HCT116 (cell line): ENCODE results near the gene NR6A1. TPM values are rescaled to one million over a fixed set of nuclear protein-coding genes. Genes with fewer than 3 reads are reported as not detected.

Source experiments
- ATAC-seq: fragments of 200-7000 bp; cut with Tn5 transposase; 2 replicates; pipeline ENCODE4 v1.9.1; 2020; ENCODE audit warnings: mild to moderate bottlenecking, moderate library complexity
- BruUV-seq: library from RNA; stranded (reverse); fragments of 400-500 nt; replicated peaks from 2 replicates; lab custom pipeline; 2021; lab: Mats Ljungman, UMichigan
- CTCF ChIA-PET: fragments of 300-600 bp; sonication (Branson Sonifier 250); formaldehyde crosslinking; loops from one replicate; lab custom pipeline; 2021; ENCODE audit warnings: antibody characterized with exemption; lab: Charles Lee
- POLR2A ChIA-PET: fragments of 300-600, 350-600 bp; sonication (Branson Sonifier 250); formaldehyde crosslinking; loops from one replicate; lab custom pipeline; 2021; ENCODE audit warnings: antibody characterized with exemption; lab: Charles Lee
- RAD21 ChIA-PET, 2 experiments: fragments of 300-600 bp; sonication (Branson Sonifier 250); formaldehyde crosslinking; loops; one replicate each; lab custom pipeline; 2023; ENCODE audit warnings: low total read pairs in 2 of 2; ENCODE audit not compliant: uncharacterized antibody in 2 of 2, unreplicated experiment in 2 of 2, low non-redundant PET in 1 of 2; lab: Charles Lee
- DNase-seq: peaks from one replicate; pipeline ENCODE4 v3.0.0-alpha.2; 2010; ENCODE audit warnings: low read depth, low spot score
- H2AFZ ChIP-seq: fragments of 200-600 bp; shearing (Covaris generic), sonication (generic); 2 replicates; pipeline ENCODE4 v1.6.1; 2017; ENCODE audit warnings: low read depth, mixed run types, mixed read lengths, antibody characterized with exemption, low read length; ENCODE audit not compliant: poor library complexity, severe bottlenecking
- H3K27ac ChIP-seq: 2 replicates; pipeline ENCODE4 v1.5.1; 2012; ENCODE audit warnings: low read depth, low read length
- H3K27me3 ChIP-seq: fragments of 200-600 bp; sonication (generic); 2 replicates; pipeline ENCODE4 v1.6.1; 2016; ENCODE audit warnings: mixed run types, low read length, mixed read lengths; ENCODE audit not compliant: insufficient read depth
- H3K36me3 ChIP-seq, 2 experiments: fragments of 200-500 bp in 1 of 2; fragments of 200-600 bp in 1 of 2; sonication (Bioruptor generic) in 1 of 2; sonication (generic) in 1 of 2; 2 replicates each; pipeline versions ENCODE4 v1.5.1 to v1.6.1; 2014 to 2016; ENCODE audit warnings: low read length in 2 of 2, inconsistent platforms in 1 of 2, mixed read lengths in 1 of 2, mixed run types in 1 of 2; ENCODE audit not compliant: insufficient read depth in 2 of 2, control insufficient read depth in 1 of 2
- H3K4me1 ChIP-seq, 2 experiments: fragments of 200-600 bp in 1 of 2; sonication (generic) in 1 of 2; 2 replicates each; pipeline versions ENCODE4 v1.5.1 to v1.6.1; 2012 to 2017; ENCODE audit warnings: low read length in 2 of 2, inconsistent platforms in 1 of 2, mild to moderate bottlenecking in 1 of 2, mixed read lengths in 1 of 2, mixed run types in 1 of 2, moderate library complexity in 1 of 2; ENCODE audit not compliant: insufficient read depth in 2 of 2, control insufficient read depth in 1 of 2
- H3K4me2 ChIP-seq: fragments of 200-600 bp; sonication (generic); 2 replicates; pipeline ENCODE4 v1.6.1; 2017; ENCODE audit warnings: mixed run types, low read length, mixed read lengths
- H3K4me3 ChIP-seq, 2 experiments: fragments of 200-600 bp in 1 of 2; sonication (generic) in 1 of 2; replicated peaks in 1 of 2; 2 replicates each; pipeline ENCODE4 v1.5.1; 2011 to 2016; ENCODE audit warnings: low read length in 2 of 2, control low read depth in 1 of 2, low read depth in 1 of 2, mild to moderate bottlenecking in 1 of 2, mixed read lengths in 1 of 2, mixed run types in 1 of 2
- H3K79me2 ChIP-seq: fragments of 200-600 bp; sonication (generic); 2 replicates; pipeline ENCODE4 v1.6.1; 2017; ENCODE audit warnings: mild to moderate bottlenecking, mixed run types, low read length, moderate library complexity, mixed read lengths; ENCODE audit not compliant: insufficient read depth
- H3K9ac ChIP-seq: fragments of 200-600 bp; sonication (generic); 2 replicates; pipeline ENCODE4 v1.6.1; 2016; ENCODE audit warnings: low read length, mixed read lengths
- H3K9me2 ChIP-seq: fragments of 200-600 bp; sonication (generic), shearing (Covaris generic); 2 replicates; pipeline ENCODE4 v1.6.1; 2017; ENCODE audit warnings: mixed run types, mild to moderate bottlenecking, moderate library complexity; ENCODE audit not compliant: insufficient read depth
- H3K9me3 ChIP-seq, 2 experiments: fragments of 200-500 bp in 1 of 2; fragments of 200-600 bp in 1 of 2; sonication (Bioruptor generic) in 1 of 2; sonication (generic) in 1 of 2; 2 replicates each; pipeline ENCODE4 v1.6.1; 2014 to 2017; ENCODE audit warnings: low read length in 2 of 2, mixed read lengths in 2 of 2, inconsistent platforms in 1 of 2, low read depth in 1 of 2, mild to moderate bottlenecking in 1 of 2, mixed run types in 1 of 2, moderate library complexity in 1 of 2; ENCODE audit not compliant: control insufficient read depth in 1 of 2, insufficient read depth in 1 of 2
- H4K20me1 ChIP-seq: fragments of 200-600 bp; sonication (generic), shearing (Covaris generic); 2 replicates; pipeline ENCODE4 v1.6.1; 2017; ENCODE audit warnings: mixed run types, mild to moderate bottlenecking, moderate library complexity; ENCODE audit not compliant: insufficient read depth
- ATF3 ChIP-seq: IDR thresholded peaks from 2 replicates; pipeline ENCODE4 v1.6.1; 2012
- CBX3 ChIP-seq: IDR thresholded peaks from 2 replicates; pipeline ENCODE4 v1.6.1; 2012; ENCODE audit warnings: low read depth
- CEBPB ChIP-seq: IDR thresholded peaks from 2 replicates; pipeline ENCODE4 v1.6.1; 2012; ENCODE audit warnings: low read depth
- EGR1 ChIP-seq: IDR thresholded peaks from 2 replicates; pipeline ENCODE4 v1.6.1; 2012; ENCODE audit warnings: low read depth
- EZH2 ChIP-seq: fragments of 200-600 bp; sonication (generic); IDR thresholded peaks from 2 replicates; pipeline ENCODE4 v1.6.1; 2017; ENCODE audit warnings: antibody characterized with exemption, mixed run types
- EZH2phosphoT487 ChIP-seq: fragments of 200-600 bp; IDR thresholded peaks from 2 replicates; pipeline ENCODE4 v1.6.1; 2018; ENCODE audit warnings: antibody characterized with exemption, borderline replicate concordance
- FOSL1 ChIP-seq: IDR thresholded peaks from 2 replicates; pipeline ENCODE4 v1.6.1; 2012; ENCODE audit warnings: low read depth
- JUND ChIP-seq: IDR thresholded peaks from 2 replicates; pipeline ENCODE4 v1.6.1; 2012
- MAX ChIP-seq: IDR thresholded peaks from 2 replicates; pipeline ENCODE4 v1.6.1; 2012
- POLR2A ChIP-seq: IDR thresholded peaks from 2 replicates; pipeline ENCODE4 v1.7.0; 2011; ENCODE audit warnings: borderline replicate concordance; ENCODE audit not compliant: insufficient read depth, insufficient read length; ENCODE audit errors: extremely low read depth
- POLR2AphosphoS5 ChIP-seq: IDR thresholded peaks from 2 replicates; pipeline ENCODE4 v1.6.1; 2011; ENCODE audit warnings: mild to moderate bottlenecking, low read depth, low read length, moderate library complexity
- RAD21 ChIP-seq: IDR thresholded peaks from 2 replicates; pipeline ENCODE4 v1.6.1; 2012; ENCODE audit warnings: low read depth, mild to moderate bottlenecking
- SIN3A ChIP-seq: IDR thresholded peaks from 2 replicates; pipeline ENCODE4 v1.6.1; 2012; ENCODE audit warnings: low read depth
- SP1 ChIP-seq: IDR thresholded peaks from 2 replicates; pipeline ENCODE4 v1.6.1; 2012; ENCODE audit warnings: low read depth
- SRF ChIP-seq: IDR thresholded peaks from 2 replicates; pipeline ENCODE4 v1.6.1; 2012; ENCODE audit warnings: low read depth
- ZBTB33 ChIP-seq: IDR thresholded peaks from 2 replicates; pipeline ENCODE4 v1.6.1; 2011; ENCODE audit warnings: mild to moderate bottlenecking, low read length, moderate library complexity; ENCODE audit not compliant: insufficient replicate concordance; ENCODE audit errors: extremely low read depth
- ZNF274 ChIP-seq: fragments of 200-500 bp; sonication (Bioruptor generic); IDR thresholded peaks from 2 replicates; pipeline ENCODE4 v1.6.1; 2014; ENCODE audit warnings: mild to moderate bottlenecking, low read depth, low read length, inconsistent platforms
- intact Hi-C: fragments of 100-400 bp; cut with micrococcal nuclease; formaldehyde crosslinking; loops from 2 replicates; pipeline ENCODE4 v1.10.0; 2022
- total RNA-seq: library from RNA; stranded (reverse); gene quantifications from one replicate; pipeline ENCODE4 v1.2.1, GENCODE V29; 2021; ENCODE audit not compliant: unreplicated experiment

Gene NR6A1
- total RNA-seq, 1 experiment from 2014 or later: 9.9 TPM

- no peaks in the 10 kb centered on the region for H3K36me3 ChIP-seq
- H3K27me3 ChIP-seq: no peaks in the 10 kb centered on the region
- TF ChIP-seq SIN3A (no peak), EGR1 (no peak), POLR2A (no peak), CEBPB (no peak), ZNF274 (no peak), POLR2AphosphoS5 (no peak), EZH2phosphoT487 (no peak), EZH2 (no peak), CBX3 (no peak), RAD21 (no peak), JUND (no peak), FOSL1 (no peak), SRF (no peak), MAX (no peak), ZBTB33 (no peak), ATF3 (no peak), SP1 (no peak)
- H3K4me1 ChIP-seq: peaks cover 12 to 34% of the 10 kb centered on the region in 2 experiments
- no TSS peak for BruUV-seq
- H3K79me2 ChIP-seq: no peaks in the 10 kb centered on the region
- POLR2A ChIA-PET: no interaction called here
- H3K9me2 ChIP-seq: no peaks in the 10 kb centered on the region
- no peak overlapping the region for H3K4me3 ChIP-seq
- no peak overlapping the region for H3K27ac ChIP-seq
- RAD21 ChIA-PET: no interaction called here
- no peak overlapping the region for H2AFZ ChIP-seq
- ATAC-seq (no peak), DNase-seq (no peak)
- CTCF ChIA-PET: interaction anchor here (1.5 to 1.6 kb wide), 2 partner anchors 41 to 53 kb away, joined by 5 to 7 read pairs; partner anchors contain the start of gene WDR38
- no peaks in the 10 kb centered on the region for H4K20me1 ChIP-seq
- intact Hi-C loops: no loop called here
- no peaks in the 10 kb centered on the region for H3K9me3 ChIP-seq
- no peak overlapping the region for H3K9ac ChIP-seq
- H3K4me2 ChIP-seq: no peak overlapping the region
These were observed 28.3 kb upstream of the NR6A1 start for GRCh38 chr9:124799274-124800006.
